ENCODE results near the gene ICAM1.

The ICAM1 gene

DNA sequence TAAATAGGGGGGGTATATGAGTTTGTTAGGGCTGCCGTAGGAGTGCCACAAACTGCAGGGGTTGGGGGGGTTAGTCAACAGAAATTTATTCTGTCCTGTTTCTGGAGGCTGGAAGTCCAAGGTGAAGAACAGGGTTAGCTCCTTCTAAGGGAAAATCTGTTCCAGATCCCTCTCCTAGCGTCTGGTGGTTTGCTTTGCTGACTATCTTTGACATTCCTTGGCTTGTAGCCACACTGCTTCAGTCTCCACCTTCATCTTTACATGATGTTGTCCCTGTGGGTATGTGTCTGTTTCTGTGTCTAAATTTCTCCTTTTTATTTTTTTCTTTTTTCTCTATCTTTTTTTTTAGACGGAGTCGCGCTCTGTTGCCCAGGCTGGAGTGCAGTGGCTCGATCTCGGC is 8.1 kb upstream of the ICAM1 start (continued):
- TF ChIP-seq, protein P1, sequence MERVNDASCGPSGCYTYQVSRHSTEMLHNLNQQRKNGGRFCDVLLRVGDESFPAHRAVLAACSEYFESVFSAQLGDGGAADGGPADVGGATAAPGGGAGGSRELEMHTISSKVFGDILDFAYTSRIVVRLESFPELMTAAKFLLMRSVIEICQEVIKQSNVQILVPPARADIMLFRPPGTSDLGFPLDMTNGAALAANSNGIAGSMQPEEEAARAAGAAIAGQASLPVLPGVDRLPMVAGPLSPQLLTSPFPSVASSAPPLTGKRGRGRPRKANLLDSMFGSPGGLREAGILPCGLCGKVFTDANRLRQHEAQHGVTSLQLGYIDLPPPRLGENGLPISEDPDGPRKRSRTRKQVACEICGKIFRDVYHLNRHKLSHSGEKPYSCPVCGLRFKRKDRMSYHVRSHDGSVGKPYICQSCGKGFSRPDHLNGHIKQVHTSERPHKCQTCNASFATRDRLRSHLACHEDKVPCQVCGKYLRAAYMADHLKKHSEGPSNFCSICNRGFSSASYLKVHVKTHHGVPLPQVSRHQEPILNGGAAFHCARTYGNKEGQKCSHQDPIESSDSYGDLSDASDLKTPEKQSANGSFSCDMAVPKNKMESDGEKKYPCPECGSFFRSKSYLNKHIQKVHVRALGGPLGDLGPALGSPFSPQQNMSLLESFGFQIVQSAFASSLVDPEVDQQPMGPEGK (CRISPR knock-in tag; IDR thresholded peaks at IDR 0.05; ENCODE audit: borderline replicate concordance) = no peak
- TF ChIP-seq ZNF8 (CRISPR knock-in tag; IDR thresholded peaks at IDR 0.05) = no peak
- no peak for TF ChIP-seq ZNF70 (CRISPR knock-in tag; IDR thresholded peaks at IDR 0.05)

DNA sequence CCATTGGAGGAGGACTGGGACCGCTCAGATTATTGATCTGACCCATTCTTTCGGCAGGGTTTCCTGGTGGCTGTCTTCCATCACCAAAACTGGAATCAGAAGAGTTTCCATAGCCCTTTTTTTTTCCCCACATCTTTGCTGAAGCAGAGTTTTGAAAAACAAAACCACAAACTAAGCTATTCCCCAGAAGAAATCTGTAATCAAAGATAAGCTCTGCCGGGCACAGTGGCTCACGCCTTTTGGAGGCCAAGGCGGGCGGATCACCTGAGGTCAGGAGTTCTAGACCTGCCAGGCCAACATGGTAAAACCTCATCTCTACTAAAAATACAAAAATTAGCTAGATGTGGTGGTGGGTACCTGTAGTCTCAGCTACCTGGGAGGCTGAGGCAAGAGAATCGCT is 4.2 kb upstream of the ICAM1 start:
- ATAC-seq = no peak
- TF ChIP-seq OSR1 (CRISPR knock-in tag; IDR thresholded peaks at IDR 0.05) = no peak
- no peak for TF ChIP-seq GLIS3 (CRISPR knock-in tag; IDR thresholded peaks at IDR 0.05)
- TF ChIP-seq, protein P1 (CRISPR knock-in tag; IDR thresholded peaks at IDR 0.05; ENCODE audit: borderline replicate concordance) = no peak
- no peak for TF ChIP-seq ARNTL (CRISPR knock-in tag; IDR thresholded peaks at IDR 0.05; ENCODE audit: borderline replicate concordance, low read depth)
- TF ChIP-seq, protein P2, sequence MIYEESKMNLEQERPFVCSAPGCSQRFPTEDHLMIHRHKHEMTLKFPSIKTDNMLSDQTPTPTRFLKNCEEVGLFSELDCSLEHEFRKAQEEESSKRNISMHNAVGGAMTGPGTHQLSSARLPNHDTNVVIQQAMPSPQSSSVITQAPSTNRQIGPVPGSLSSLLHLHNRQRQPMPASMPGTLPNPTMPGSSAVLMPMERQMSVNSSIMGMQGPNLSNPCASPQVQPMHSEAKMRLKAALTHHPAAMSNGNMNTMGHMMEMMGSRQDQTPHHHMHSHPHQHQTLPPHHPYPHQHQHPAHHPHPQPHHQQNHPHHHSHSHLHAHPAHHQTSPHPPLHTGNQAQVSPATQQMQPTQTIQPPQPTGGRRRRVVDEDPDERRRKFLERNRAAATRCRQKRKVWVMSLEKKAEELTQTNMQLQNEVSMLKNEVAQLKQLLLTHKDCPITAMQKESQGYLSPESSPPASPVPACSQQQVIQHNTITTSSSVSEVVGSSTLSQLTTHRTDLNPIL (CRISPR knock-in tag; IDR thresholded peaks at IDR 0.05; ENCODE audit: low read depth) = no peak

DNA sequence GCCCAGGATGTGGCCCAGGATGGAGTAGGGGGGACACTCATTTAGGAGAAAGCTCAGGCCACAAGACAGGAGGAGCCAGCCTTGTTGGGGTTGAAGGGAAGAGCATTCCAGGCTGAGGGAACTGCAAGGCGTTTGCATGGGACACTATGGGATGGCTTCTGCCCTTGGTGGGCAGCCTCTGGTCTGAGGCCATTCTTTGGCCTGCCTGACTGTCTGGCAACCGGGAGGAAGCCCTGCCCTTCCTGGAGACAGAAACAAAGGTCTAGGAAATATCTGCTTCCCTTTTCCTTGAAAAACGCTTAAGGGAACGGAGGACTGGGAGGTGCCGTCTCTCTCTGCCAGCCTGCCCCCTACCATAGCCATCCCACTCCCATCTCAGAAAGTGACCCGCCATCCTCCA is 2.8 kb upstream of the ICAM1 start:
- no peak for ATAC-seq
- TF ChIP-seq ESRRG (CRISPR knock-in tag; IDR thresholded peaks at IDR 0.05) (no peak), ZNF70 (CRISPR knock-in tag; IDR thresholded peaks at IDR 0.05) (no peak), GLIS3 (CRISPR knock-in tag; IDR thresholded peaks at IDR 0.05) (no peak), RARB (CRISPR knock-in tag; IDR thresholded peaks at IDR 0.05) (no peak), ZFP30 (CRISPR knock-in tag; IDR thresholded peaks at IDR 0.05) (no peak), BACH2 (CRISPR knock-in tag; IDR thresholded peaks at IDR 0.05; ENCODE audit: borderline replicate concordance) (no peak), ZFP3 (CRISPR knock-in tag; IDR thresholded peaks at IDR 0.05) (no peak), SNAI2 (CRISPR knock-in tag; IDR thresholded peaks at IDR 0.05) (no peak), PPARA (CRISPR knock-in tag; IDR thresholded peaks at IDR 0.05; ENCODE audit: borderline replicate concordance) (no peak)
- TF ChIP-seq, protein P3, sequence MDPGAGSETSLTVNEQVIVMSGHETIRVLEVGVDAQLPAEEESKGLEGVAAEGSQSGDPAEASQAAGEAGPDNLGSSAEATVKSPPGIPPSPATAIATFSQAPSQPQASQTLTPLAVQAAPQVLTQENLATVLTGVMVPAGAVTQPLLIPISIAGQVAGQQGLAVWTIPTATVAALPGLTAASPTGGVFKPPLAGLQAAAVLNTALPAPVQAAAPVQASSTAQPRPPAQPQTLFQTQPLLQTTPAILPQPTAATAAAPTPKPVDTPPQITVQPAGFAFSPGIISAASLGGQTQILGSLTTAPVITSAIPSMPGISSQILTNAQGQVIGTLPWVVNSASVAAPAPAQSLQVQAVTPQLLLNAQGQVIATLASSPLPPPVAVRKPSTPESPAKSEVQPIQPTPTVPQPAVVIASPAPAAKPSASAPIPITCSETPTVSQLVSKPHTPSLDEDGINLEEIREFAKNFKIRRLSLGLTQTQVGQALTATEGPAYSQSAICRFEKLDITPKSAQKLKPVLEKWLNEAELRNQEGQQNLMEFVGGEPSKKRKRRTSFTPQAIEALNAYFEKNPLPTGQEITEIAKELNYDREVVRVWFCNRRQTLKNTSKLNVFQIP (CRISPR knock-in tag; IDR thresholded peaks at IDR 0.05; ENCODE audit: borderline replicate concordance, low read depth) = no peak
- TF ChIP-seq, protein P1 (CRISPR knock-in tag; IDR thresholded peaks at IDR 0.05; ENCODE audit: borderline replicate concordance) = no peak

DNA sequence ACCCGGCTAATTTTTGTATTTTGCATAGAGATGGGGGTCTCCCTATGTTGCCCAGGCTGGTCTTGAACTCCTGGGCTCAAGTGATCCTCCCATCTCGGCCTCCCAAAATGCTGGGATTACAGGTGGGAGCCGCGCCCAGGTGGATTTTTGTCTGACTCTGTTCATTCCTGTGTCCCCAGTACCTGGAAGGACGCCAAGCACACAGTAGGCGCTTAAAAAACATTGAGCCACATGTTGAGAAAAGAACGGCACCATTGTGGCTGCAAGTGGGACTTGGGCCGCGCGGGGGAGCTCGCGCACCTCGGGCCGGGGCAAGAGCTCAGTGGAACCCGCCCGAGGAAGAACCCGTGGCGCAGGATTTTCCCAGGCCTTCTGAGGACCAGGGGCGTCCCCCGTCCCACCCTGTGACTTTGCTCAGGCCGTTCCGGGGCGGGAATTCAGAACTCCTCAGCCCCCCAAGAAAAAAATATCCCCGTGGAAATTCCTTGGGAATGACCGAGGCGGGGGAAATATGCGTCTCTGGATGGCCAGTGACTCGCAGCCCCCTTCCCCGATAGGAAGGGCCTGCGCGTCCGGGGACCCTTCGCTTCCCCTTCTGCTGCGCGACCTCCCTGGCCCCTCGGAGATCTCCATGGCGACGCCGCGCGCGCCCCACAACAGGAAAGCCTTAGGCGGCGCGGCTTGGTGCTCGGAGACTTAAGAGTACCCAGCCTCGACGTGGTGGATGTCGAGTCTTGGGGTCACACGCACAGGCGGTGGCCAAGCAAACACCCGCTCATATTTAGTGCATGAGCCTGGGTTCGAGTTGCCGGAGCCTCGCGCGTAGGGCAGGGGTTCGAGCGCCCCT is 1.4 kb upstream of the ICAM1 start:
- TF ChIP-seq BACH2 (CRISPR knock-in tag; IDR thresholded peaks at IDR 0.05; ENCODE audit: borderline replicate concordance) (no peak), CSDC2 (CRISPR knock-in tag; IDR thresholded peaks at IDR 0.05) (no peak), TOX (CRISPR knock-in tag; IDR thresholded peaks at IDR 0.05; ENCODE audit: borderline replicate concordance) (no peak), ZNF565 (CRISPR knock-in tag; conservative IDR thresholded peaks at IDR 0.05; ENCODE audit: low read depth) (no peak), PPARA (CRISPR knock-in tag; IDR thresholded peaks at IDR 0.05; ENCODE audit: borderline replicate concordance) (no peak), ZC3H10 (CRISPR knock-in tag; IDR thresholded peaks at IDR 0.05) (no peak)
- TF ChIP-seq, protein P1 (CRISPR knock-in tag; IDR thresholded peaks at IDR 0.05; ENCODE audit: borderline replicate concordance) = no peak
- peak; percentile 84 for ATAC-seq

Measured in SK-N-SH treated with all-trans-retinoic acid at 6 μM for 48 hours (cell line).